Ovary (tissue), 3 donors: ENCODE measurements around the gene PIK3R6.

Experiments used
- CTCF ChIP-seq, 3 donors: fragments of 450-650 bp in 2 of 3; fragments of 200-600 bp in 1 of 3; IDR thresholded peaks; one replicate each; pipeline versions ENCODE4 v1.5.1 to v1.8.0; 2016 to 2022; ENCODE audit warnings: antibody characterized with exemption in 3 of 3, mild to moderate bottlenecking in 1 of 3
- POLR2A ChIP-seq: fragments of 450-650 bp; IDR thresholded peaks from one replicate; pipeline ENCODE4 v1.6.1; 2017; ENCODE audit warnings: antibody characterized with exemption, mild to moderate bottlenecking, moderate library complexity
- donor health status: DM: no; HTN: no; CAD: no.

GRCh38 chr17:8904201-8904600 lies 36.7 kb upstream of the PIK3R6 start:
- TF ChIP-seq CTCF (IDR thresholded peaks at IDR 0.05): no peak
- TF ChIP-seq POLR2A: no peak
